GM18868 (cell line): ENCODE measurements around the gene CCDC187.

Experiments
- ATAC-seq: cut with Tn5 transposase; IDR thresholded peaks from one replicate; pipeline ENCODE4 v1.9.1; 2021; ENCODE audit warnings: mild to moderate bottlenecking, moderate library complexity; ENCODE audit not compliant: unreplicated experiment

CCDC187 gene

DNA sequence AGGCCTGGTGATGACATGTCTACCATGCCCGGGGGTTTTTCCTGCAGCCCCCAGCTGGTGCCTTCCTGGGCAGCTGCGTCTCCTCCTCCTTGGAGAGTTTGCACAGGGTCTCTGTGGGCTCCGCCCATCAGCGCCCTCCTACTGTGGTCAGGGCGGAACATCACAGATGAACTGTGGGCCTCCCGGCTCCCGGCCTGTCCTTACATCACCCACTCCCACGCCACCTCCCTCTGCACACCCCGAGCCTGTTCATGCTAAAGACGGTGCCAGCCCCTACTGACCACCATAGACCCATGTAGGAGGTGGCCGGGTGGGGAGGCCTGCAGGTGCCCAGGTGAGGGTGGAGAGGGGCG lies 36.0 kb upstream of the CCDC187 start:
- ATAC-seq, result no peak

DNA sequence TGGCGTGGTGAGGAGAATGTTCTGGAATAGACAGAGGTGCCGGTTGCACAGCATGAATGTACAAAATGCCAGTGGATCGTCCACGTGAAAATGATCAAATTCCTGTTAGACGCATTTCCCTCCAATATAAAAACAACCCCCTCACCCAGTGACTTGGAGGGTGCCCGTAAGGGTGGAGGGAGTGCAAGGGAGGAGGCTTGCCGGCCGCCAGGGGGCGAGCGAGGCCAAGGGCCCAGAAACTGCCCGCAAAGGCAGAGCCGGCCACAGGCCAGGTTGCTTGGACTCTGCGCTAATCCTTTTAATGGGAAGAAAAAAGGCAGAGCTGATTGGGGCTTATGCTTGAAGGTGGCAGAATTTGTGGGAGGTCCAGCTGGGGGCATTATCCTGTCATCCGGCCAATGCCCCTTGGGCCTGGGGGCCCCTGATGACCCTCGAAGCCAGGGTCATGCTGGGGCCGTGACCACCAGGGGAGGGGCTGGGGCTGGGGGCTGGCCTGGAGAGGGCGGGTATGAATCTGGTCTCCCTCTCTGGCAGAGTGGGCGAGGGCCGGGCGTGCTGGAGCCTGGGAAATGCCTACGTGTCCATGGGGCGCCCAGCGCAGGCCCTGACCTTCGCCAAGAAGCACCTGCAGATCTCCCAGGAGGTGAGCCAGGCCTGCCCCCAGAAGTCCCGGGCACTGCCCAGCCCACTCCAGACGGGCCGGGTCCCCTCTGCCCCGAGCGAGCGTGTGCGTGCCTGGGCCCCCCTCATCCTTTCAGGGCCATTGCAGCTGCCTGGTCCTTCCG lies 35.5 kb upstream of the CCDC187 start:
- no peak for ATAC-seq

DNA sequence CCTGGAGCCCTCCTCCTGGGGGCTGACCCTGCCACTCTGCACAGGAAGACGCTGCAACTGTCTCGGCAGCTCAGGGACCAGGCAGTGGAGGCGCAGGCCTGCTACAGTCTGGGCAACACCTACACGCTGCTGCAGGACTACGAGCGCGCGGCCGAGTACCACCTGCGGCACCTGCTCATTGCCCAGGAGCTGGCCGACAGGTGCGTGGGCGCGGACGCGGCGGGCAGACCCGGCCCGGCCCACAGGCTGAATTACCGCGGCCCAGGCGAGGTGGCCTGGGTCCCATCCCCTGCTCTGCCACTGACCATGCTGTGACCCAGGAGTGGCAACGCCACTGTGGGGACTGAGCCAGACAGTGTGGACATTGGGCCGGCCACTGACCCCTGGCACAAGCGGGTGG lies 34.6 kb upstream of the CCDC187 start:
- no peak for ATAC-seq

DNA sequence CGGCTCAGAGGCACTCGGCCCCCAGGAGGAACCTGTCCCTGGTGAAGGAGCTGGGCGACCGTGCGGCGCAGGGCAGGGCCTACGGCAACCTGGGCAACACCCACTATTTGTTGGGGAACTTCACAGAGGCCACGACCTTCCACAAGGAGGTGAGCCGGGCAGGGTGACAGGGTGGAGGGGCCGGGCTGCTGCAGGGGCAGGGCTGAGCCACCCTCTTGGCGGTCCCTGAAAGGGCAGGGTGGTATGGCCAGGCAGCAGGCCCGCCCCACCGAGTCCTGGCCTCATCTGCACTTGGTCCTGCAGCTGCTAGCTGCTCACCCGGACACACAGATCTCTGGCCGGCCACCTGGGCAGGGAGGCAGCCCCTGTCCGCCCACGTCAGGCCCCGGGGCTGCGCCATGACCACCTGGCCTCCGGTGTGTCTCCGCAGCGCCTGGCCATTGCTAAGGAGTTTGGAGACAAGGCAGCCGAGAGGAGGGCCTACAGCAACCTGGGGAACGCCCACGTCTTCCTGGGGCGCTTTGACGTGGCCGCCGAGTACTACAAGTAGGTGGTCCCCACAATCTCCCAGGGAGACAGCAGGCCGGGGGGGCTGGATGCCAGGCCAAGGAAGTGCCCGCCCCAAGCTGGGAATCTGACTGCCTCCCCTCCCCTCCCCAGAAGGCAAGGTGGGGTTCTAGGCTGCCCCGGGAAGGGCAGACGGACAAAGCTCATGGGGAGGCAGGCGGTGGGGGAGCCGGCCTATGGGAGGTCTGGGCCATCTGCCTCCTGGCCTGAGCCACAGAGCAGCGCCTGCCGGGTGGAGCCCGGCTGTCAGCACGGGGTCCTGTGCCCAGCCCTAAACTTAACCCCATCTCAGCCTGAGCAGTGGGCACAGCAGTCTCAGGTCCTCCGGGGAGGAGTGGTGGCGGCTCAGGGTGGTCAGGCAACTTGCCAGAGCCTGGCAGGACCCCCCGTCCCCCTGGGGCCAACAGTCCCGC lies 33.8 kb upstream of the CCDC187 start:
- ATAC-seq, result no peak

DNA sequence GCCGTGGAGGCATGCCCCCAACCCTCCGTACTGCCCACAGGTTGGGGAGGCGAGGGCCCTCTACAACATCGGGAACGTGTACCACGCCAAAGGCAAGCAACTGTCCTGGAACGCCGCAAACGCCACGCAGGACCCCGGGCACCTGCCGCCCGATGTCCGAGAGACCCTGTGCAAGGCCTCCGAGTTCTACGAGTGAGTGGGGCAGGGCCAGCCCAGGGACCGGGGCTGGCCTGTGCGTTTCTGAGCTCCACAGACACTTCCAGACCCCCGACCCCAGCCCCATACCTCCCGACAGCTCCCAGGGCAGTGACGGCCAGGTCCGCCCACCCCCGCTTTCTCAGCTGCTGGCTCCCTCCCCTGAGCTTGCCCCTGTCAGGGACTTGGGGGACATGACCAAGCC lies 33.0 kb upstream of the CCDC187 start:
- no peak for ATAC-seq

DNA sequence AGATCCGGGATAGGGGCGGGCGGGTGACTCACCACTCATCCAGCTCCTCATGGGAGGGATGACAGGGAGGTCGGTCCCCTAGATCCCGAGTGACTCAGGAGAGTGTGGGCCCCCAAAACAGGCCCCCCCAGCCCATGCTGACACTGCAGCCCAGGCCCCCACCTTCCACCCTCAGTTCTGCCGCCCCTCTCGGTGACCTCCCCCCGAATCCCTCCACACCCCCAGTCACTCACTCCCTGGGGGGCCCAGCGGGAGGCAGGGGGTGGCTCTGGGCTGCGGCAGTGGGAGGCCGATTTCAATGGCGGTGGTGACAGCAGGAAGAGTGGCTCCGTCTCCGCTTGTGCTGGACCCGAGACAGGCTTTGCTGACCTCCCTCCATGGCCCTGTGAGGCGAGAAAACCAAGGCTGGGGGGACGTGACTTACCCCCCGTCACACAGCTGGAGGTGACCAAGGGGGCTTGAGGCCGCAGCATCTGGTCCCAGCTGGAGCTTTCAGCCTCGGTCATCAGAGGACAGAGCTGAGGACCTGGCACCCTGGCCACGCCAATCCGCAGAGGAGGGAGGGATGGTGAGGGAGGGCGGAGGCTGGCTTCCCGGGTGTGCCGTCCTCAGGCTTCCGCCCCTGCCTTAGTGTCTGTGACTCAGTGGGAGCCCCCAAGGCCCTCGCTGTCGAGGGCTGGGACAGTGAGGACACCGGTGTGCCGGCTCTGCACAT lies 32.4 kb upstream of the CCDC187 start:
- no peak for ATAC-seq

DNA sequence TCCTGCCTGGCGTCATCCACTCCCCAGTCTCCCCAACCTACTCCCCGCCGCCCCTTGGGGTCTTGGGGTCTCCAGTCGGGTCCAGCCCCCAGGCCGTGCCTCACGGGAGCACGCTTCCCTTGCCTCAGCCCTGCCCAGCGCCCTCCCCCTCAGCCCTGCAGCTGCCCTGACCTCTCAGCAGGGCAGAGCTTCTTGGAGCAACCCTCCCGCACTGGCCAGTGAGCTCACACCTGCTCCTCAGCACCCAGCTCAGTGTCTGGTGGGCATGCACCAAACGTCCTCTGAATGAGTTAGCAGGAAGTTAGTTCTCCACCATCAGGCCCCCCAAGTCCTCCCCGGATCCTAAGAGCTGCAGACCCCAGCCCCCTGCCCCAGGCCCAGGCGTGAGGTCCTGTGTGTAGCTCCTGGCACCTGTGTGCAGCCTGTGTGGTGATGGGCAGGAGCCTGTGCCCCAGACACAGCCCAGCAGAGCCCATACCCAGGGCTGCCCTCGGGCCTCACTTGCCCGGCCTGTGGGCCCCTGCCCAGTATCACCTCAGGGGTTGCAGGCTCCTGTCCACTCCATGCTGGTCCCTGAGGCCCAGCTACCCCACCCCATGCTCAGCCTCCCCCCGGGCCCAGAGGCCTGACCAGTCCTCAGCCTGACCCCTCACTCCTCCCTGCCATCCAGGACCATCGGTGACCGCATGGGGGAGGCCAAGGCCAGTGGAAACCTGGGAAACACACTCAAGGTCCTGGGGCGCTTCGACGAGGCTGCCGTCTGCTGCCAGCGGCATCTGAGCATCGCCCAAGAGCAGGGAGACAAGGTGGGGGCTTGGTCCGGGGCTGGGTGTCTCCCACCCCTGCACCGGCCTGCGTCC lies 31.6 kb upstream of the CCDC187 start:
- ATAC-seq, result no peak

DNA sequence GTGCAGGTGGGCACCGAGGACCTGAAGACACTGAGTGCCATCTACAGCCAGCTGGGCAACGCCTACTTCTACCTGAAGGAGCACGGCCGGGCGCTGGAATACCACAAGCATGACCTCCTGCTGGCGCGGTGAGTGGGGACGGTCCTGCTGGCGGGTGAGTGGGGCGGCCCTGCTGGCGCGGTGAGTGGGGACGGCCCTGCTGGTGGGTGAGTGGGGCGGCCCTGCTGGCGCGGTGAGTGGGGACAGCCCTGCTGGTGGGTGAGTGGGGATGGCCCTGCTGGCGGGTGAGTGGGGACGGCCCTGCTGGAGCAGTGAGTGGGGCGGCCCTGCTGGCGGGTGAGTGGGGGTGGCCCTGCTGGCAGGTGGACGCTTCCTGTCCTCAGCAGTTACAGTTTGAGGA lies 30.6 kb upstream of the CCDC187 start:
- no peak for ATAC-seq

DNA sequence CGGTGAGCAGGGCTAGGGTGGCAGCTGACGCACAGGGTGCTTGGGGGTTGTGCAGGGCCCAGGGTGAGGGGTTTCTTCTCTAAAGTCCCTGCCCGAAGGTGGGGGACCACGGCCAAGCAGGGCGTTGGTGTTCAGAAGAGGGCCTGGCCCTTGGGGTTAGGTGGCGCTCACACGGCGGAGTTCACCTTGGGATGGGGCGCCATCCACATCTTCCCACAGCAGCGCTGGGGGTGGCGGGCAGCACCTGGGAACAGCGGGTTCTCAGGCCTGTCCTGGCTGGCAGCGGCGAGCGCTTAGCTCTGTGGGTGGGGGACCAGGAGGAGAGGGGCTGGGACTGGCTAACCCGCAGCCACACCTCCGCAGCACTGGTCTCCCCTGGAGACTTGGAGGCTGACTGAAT lies 29.6 kb upstream of the CCDC187 start:
- no peak for ATAC-seq

DNA sequence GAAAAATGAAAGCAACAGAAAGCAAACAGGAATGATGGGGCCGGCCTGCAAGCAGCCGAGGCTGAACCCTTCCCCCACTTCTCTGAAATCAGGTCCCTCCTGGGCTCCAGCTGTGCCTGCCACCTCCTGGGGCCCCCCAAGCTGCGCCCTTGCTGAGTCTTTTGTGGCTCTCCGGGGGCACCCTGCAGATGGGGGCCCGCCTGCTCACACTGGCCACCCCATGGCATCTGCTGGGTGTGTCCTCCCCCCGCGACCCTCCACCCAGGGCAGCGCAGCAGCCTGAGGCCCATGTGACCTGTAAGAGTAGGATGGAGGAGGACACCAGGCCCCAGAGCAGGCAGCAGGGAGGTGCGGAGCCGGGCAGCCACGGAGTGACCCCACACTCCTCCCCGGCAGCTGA lies 29.2 kb upstream of the CCDC187 start:
- no peak for ATAC-seq

DNA sequence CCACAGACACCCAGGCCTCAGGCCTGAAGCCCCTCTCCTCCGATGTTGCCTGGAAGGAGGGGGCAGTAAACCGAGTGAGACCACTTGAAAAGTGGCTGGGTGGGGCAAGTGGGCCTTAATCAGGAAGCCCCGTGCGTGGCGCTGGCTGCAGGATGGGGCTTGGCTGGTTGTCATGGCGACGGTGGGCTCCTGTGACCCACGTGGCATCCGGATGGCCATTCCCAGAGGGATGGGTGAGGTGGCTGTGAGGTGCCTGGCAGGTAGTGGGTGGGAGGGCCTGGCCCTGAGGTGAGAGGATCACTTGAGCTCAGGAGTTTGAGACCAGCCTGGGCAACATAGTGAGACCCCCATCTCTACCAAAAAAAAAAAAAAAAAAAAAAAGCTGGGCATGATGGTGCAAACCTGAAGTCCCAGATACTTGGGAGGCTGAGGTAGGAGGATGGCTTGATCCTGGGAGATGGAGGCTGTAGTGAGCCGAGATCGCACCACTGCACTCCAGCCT lies 28.6 kb upstream of the CCDC187 start:
- no peak for ATAC-seq

DNA sequence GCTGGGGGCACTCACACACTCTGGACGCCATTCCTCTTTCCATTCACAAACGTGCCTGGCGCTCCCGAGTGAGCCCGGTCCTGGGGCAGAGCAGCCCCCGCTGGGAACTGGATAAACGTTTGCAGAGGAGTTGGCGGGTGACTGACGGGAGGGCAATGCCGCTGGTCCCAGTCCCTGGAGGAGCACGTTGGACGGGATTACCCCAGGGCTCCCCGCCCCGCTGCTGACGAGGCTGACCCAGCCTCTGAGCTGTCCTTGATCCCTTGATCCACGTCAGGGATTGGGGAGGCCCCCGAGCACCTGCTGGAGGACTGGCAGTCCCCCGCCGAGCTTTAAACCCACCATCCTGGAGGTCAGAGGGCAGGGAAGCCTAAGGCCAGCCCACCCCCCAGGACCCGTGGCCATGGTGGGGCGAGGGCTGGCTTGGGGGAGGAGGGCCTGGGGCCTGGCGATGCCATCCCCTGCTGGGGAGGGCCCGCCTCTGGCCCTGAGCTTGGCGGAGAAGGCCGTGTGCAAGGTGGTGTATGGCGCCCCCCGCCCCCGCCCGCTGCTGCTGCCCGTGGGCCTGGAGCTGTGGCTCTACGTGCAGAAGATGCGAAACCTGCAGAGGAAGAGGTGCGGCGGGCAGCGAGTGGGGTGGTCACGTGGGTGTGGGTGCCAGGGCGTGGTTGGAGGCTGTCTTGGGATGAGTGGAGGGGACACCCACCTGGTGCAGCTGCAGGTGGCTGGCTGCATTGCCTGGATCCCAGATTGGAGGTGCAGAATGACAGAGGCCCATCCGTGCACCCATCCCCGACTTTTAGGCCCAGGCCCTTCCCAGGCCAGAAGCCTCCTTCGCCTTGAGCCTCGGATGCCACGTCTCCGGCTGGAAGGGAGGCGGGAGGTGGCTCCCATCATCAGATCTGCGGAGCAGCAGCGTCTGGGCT lies 27.9 kb upstream of the CCDC187 start:
- no peak for ATAC-seq

DNA sequence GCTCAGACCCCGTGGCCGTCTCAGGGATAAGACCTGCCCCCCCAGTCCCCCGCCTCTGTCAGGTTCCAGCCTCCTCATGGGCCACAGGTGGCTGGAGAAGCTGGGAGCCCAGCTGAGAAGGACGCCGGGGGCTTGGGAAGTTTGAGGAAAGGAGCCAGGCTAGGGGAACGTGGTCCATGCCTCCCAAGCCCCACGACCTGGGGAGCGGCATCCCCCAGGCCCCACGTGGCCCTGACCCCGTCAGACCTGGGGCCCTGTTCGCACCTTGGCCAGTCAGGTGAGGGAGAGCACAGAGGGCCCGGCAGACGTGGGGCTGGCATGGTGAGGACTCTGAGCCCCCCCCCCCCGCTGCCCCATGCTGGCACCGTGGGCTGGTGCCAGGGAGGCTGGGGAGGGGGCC lies 27.1 kb upstream of the CCDC187 start:
- no peak for ATAC-seq

DNA sequence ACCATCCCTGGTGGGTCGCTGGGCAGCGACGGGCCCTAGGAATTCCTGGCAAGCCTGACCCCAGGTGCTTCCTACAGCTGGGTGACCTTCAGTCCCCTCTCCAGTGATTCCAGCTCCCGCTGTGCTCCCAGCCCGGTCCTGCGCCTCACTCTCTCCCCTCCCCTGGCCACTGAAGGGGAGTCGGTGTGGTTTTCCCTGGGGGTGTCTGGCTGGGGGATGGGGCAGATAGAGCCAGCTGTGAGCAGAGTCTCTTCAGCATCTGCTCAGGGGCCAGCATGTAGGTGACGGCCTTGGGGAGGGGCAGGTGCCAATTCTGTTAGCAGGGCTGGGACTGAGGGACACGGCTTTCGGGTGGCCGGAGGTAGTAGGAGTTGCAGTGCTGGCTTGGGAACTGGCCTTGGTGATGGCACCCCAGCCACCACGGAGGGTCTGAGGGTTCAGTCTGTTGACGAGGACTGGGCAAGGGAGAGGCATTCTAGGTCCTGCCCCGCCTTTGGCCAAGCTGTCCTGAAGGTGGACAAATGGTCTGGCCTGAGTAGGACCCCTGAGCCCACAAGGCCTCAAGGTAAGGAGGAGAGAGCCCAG lies 26.6 kb upstream of the CCDC187 start:
- ATAC-seq, result no peak

DNA sequence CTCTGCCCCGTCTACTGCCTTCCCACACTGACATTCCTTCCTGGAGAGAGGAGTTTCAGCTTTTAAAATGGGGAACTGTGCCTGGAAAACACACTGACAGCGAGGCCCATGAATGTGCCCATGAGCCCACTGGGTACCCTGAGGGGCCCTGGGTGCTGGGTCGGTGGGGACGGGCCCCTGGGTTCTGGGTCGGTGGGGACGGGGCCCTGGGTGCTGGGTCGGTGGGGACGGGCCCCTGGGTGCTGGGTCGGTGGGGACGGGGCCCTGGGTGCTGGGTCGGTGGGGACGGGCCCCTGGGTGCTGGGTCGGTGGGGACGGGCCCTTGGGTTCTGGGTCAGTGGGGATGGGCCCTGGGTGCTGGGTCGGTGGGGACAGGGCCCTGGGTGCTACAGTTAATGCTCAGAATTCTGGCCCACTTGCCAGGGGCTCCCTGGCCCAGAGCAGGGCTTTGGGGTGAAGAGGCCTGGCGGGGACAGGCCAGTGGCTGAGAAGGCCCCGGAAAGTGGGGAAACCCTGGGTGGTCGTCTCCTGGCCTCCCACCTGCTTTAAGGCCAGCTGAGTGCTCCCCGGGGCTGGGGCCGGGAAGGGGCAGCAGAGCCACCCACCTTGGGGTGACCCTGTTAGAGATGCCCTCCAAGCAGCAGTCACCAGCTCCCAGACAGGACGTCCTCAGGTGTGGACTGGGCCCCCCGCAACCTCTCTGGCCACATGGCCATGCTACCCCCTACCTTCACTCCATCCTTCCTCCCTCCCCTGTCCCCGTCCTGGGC lies 25.9 kb upstream of the CCDC187 start:
- no peak for ATAC-seq

DNA sequence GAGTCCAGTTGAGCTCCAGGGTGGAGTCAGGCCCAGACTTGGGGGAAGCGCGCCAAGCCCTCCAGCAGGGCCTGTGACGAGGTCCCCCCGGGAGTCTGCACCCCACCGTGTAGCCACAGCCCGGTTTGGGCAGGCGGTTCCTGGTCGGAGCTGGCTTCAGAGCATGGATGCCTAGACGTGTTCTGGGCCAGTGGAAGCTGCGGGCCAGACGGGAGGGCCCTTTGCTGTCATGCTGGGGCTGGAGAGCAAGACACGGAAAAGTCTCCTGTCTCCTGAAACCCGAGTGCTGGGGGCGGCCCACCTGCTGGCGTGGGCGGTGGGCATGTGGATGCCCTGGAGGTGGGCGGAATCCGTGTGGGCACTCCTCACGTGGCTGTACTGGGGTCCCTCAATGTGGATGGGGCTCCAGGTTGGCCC lies 25.3 kb upstream of the CCDC187 start:
- ATAC-seq, result no peak

DNA sequence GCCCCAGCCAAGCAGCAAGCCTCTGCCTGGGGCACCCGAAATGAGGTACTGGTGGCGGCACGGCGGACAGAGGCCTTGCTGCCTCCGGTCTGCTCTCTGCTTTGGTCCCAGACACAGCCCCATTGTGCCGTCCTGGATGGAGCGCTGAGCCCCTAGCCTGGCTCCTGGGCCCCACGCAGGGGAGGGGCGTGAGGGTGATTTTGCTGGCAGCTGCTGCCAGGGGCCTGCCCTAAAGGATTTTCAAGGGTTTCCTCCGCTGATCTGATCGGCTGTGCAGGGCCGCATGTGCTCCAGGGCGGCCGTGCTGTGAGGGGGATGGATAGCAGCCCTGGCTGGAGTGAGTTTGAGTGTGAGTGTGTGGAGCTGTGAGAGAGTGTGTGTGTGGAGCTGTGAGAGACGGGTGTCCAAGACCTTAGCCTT lies 24.7 kb upstream of the CCDC187 start:
- ATAC-seq, result no peak

DNA sequence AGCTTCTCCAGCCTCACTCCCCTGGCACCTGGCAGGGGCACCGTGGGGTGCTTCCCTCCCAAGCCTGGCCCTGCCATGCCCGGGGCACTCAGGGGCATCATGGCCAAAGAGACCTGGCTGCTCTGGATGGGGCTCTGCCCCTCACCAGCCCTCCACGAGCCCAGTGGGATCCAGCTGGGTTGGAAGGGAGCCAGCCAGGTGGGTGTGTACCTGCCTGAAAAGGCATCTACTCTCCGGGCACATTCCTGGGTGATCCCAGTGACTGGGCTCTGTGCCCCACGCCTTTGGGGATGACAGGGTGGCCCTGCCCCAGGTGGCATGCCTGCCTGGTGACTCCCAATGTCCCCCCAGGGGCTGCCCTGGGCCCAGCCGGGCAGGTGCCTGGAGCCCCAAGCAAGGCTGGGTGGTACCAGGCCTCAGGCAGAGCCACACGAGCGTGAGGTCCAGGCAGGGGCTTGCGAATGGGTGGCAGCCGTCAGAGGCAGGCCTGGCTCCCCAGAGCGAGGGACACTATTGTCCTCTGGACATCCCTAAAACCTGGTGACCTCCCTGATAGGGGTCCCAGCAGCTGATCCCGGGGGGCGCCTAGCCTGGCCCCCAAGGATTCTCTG lies 24.2 kb upstream of the CCDC187 start:
- no peak for ATAC-seq
